ENCODE results near the gene AFDN. TPM values are rescaled to one million over a fixed set of nuclear protein-coding genes. Genes with fewer than 3 reads are reported as not detected.

Gene AFDN
- total RNA-seq, 1 experiment from 2014 or later = 107 TPM

- Histone ChIP-seq H3K27ac (ENCODE audit: low read depth, low read length, poor library complexity, severe bottlenecking) (no peak overlapping the region), H3K36me3 (ENCODE audit: insufficient read depth, low read length, poor library complexity, severe bottlenecking) (no peaks in the 10 kb centered on the region), H3K4me1 (ENCODE audit: insufficient read depth, low read length, poor library complexity, severe bottlenecking) (peaks cover 4% of the 10 kb centered on the region), H3K4me3 (ENCODE audit: low read depth, low read length, poor library complexity, severe bottlenecking) (no peak overlapping the region), H3K9me3 (ENCODE audit: low read depth, low read length, poor library complexity, severe bottlenecking) (no peaks in the 10 kb centered on the region), H3K27me3 (replicated peaks; ENCODE audit: insufficient read depth, low read depth, low read length, poor library complexity) (no peaks in the 10 kb centered on the region)
- DNase-seq (ENCODE audit: low spot score) = no peak
- no TSS peak for BruUV-seq (replicated peaks)
- CTCF ChIA-PET = no interaction called here
- intact Hi-C loops (cut with micrococcal nuclease; ENCODE audit: unreplicated experiment) = no loop called here
- POLR2A ChIA-PET (ENCODE audit: low non-redundant PET) = no interaction called here
- TF ChIP-seq, protein P1, sequence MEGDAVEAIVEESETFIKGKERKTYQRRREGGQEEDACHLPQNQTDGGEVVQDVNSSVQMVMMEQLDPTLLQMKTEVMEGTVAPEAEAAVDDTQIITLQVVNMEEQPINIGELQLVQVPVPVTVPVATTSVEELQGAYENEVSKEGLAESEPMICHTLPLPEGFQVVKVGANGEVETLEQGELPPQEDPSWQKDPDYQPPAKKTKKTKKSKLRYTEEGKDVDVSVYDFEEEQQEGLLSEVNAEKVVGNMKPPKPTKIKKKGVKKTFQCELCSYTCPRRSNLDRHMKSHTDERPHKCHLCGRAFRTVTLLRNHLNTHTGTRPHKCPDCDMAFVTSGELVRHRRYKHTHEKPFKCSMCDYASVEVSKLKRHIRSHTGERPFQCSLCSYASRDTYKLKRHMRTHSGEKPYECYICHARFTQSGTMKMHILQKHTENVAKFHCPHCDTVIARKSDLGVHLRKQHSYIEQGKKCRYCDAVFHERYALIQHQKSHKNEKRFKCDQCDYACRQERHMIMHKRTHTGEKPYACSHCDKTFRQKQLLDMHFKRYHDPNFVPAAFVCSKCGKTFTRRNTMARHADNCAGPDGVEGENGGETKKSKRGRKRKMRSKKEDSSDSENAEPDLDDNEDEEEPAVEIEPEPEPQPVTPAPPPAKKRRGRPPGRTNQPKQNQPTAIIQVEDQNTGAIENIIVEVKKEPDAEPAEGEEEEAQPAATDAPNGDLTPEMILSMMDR (conservative IDR thresholded peaks at IDR 0.05; ENCODE audit: low read depth, low read length) = no peak
- TF ChIP-seq EZH2 (IDR thresholded peaks at IDR 0.05; ENCODE audit: borderline replicate concordance, low read depth, low read length, poor library complexity, severe bottlenecking) = no peak
Observed at GRCh38 chr6:167993169-167993568, 166.5 kb downstream of the AFDN start.

GRCh38 chr6:167993831-167994230, 167.1 kb downstream of the AFDN start:
- CTCF ChIA-PET = no interaction called here
- Histone ChIP-seq H3K4me3 (ENCODE audit: low read depth, low read length, poor library complexity, severe bottlenecking) (no peak overlapping the region), H3K27ac (ENCODE audit: low read depth, low read length, poor library complexity, severe bottlenecking) (no peak overlapping the region), H3K27me3 (replicated peaks; ENCODE audit: insufficient read depth, low read depth, low read length, poor library complexity) (no peaks in the 10 kb centered on the region), H3K4me1 (ENCODE audit: insufficient read depth, low read length, poor library complexity, severe bottlenecking) (peaks cover 8% of the 10 kb centered on the region), H3K36me3 (ENCODE audit: insufficient read depth, low read length, poor library complexity, severe bottlenecking) (no peaks in the 10 kb centered on the region), H3K9me3 (ENCODE audit: low read depth, low read length, poor library complexity, severe bottlenecking) (no peaks in the 10 kb centered on the region)
- POLR2A ChIA-PET (ENCODE audit: low non-redundant PET) = interaction anchor here (0.6 kb wide), 1 partner anchor 646 kb away, joined by 3 read pairs; no protein-coding TSS in a partner anchor
- no peak for DNase-seq (ENCODE audit: low spot score)
- no TSS peak for BruUV-seq (replicated peaks)
- intact Hi-C loops (cut with micrococcal nuclease; ENCODE audit: unreplicated experiment) = no loop called here
- no peak for TF ChIP-seq EZH2 (IDR thresholded peaks at IDR 0.05; ENCODE audit: borderline replicate concordance, low read depth, low read length, poor library complexity, severe bottlenecking)
- TF ChIP-seq, protein P1 (conservative IDR thresholded peaks at IDR 0.05; ENCODE audit: low read depth, low read length) = no peak

- no TSS peak for BruUV-seq (replicated peaks)
- H3K9me3 ChIP-seq (ENCODE audit: low read depth, low read length, poor library complexity, severe bottlenecking) = no peaks in the 10 kb centered on the region
- peaks cover 8% of the 10 kb centered on the region for H3K4me1 ChIP-seq (ENCODE audit: insufficient read depth, low read length, poor library complexity, severe bottlenecking)
- no peak overlapping the region for H3K27ac ChIP-seq (ENCODE audit: low read depth, low read length, poor library complexity, severe bottlenecking)
- no peak for DNase-seq (ENCODE audit: low spot score)
- ChIA-PET POLR2A (ENCODE audit: low non-redundant PET) (no interaction called here), CTCF (no interaction called here)
- no peaks in the 10 kb centered on the region for H3K36me3 ChIP-seq (ENCODE audit: insufficient read depth, low read length, poor library complexity, severe bottlenecking)
- H3K27me3 ChIP-seq (replicated peaks; ENCODE audit: insufficient read depth, low read depth, low read length, poor library complexity) = no peaks in the 10 kb centered on the region
- intact Hi-C loops (cut with micrococcal nuclease; ENCODE audit: unreplicated experiment) = no loop called here
- H3K4me3 ChIP-seq (ENCODE audit: low read depth, low read length, poor library complexity, severe bottlenecking) = no peak overlapping the region
- no peak for TF ChIP-seq EZH2 (IDR thresholded peaks at IDR 0.05; ENCODE audit: borderline replicate concordance, low read depth, low read length, poor library complexity, severe bottlenecking)
- TF ChIP-seq, protein P1 (conservative IDR thresholded peaks at IDR 0.05; ENCODE audit: low read depth, low read length) = no peak
Observed at GRCh38 chr6:167995302-167995701, 168.6 kb downstream of the AFDN start.
